Activated B cell treated with CpG ODN at 0.5 μM for 24 hours (primary cell): ENCODE results near the gene ZFP62. TPM values are rescaled to one million over a fixed set of nuclear protein-coding genes. Genes with fewer than 3 reads are reported as not detected.

Experiments used
- ATAC-seq: fragments of 200-7000 bp; cut with Tn5 transposase; one replicate; pipeline ENCODE4 v1.10.0; 2021; ENCODE audit warnings: low read depth, mild to moderate bottlenecking, moderate library complexity
- CTCF ChIA-PET: fragments of 350-600 bp; sonication (Branson Sonifier 250); formaldehyde crosslinking; loops from one replicate; lab custom pipeline; 2021; ENCODE audit warnings: antibody characterized with exemption; lab: Charles Lee
- POLR2A ChIA-PET: fragments of 350-600 bp; sonication (Branson Sonifier 250); formaldehyde crosslinking; loops from one replicate; lab custom pipeline; 2021; ENCODE audit warnings: antibody characterized with exemption; lab: Charles Lee
- DNase-seq: peaks from one replicate; pipeline ENCODE4 v3.0.0; 2022
- H3K27ac Mint-ChIP-seq: one replicate; pipeline ENCODE4 v1.8.0; 2020; ENCODE audit warnings: mixed read lengths
- H3K27me3 Mint-ChIP-seq: one replicate; pipeline ENCODE4 v1.8.0; 2021; ENCODE audit warnings: mixed read lengths
- H3K36me3 Mint-ChIP-seq: one replicate; pipeline ENCODE4 v1.8.0; 2021; ENCODE audit warnings: low read depth, mixed read lengths
- H3K4me1 Mint-ChIP-seq: one replicate; pipeline ENCODE4 v1.8.0; 2021; ENCODE audit warnings: mixed read lengths
- H3K4me3 Mint-ChIP-seq: one replicate; pipeline ENCODE4 v1.8.0; 2020; ENCODE audit warnings: mild to moderate bottlenecking, mixed read lengths
- H3K9me3 Mint-ChIP-seq: one replicate; pipeline ENCODE4 v1.8.0; 2020; ENCODE audit warnings: mixed read lengths
- CTCF ChIP-seq: fragments of 200-600 bp; IDR thresholded peaks from one replicate; pipeline ENCODE4 v1.8.0; 2022; ENCODE audit warnings: antibody characterized with exemption, mild to moderate bottlenecking
- intact Hi-C: fragments of 100-400 bp; cut with micrococcal nuclease; formaldehyde crosslinking; loops from one replicate; pipeline ENCODE4 v1.15.1; 2024
- total RNA-seq: library from RNA; stranded (reverse); gene quantifications from 2 replicates; pipeline ENCODE4 v1.2.3, GENCODE V29; 2022

ZFP62 gene
- total RNA-seq, 1 donor from 2014 or later, result 45.6 TPM

- H3K27ac Mint-ChIP-seq, result no peak overlapping the region
- ATAC-seq, result no peak
- CTCF ChIA-PET, result no interaction called here
- no peak for TF ChIP-seq CTCF
- intact Hi-C loops, result no loop called here
- H3K4me3 Mint-ChIP-seq, result no peak overlapping the region
- no peak for DNase-seq
- H3K36me3 Mint-ChIP-seq, result no peaks in the 10 kb centered on the region
- POLR2A ChIA-PET, result no interaction called here
- H3K4me1 Mint-ChIP-seq, result peaks cover 16% of the 10 kb centered on the region
- no peaks in the 10 kb centered on the region for H3K9me3 Mint-ChIP-seq
- H3K27me3 Mint-ChIP-seq, result peaks cover 2% of the 10 kb centered on the region
These were observed 11.3 kb upstream of the ZFP62 start for GRCh38 chr5:180872419-180872818.

GRCh38 chr5:180870276-180871068, 9.4 kb upstream of the ZFP62 start:
- H3K27ac Mint-ChIP-seq, result no peak overlapping the region
- H3K9me3 Mint-ChIP-seq, result no peaks in the 10 kb centered on the region
- H3K36me3 Mint-ChIP-seq, result no peaks in the 10 kb centered on the region
- intact Hi-C loops, result no loop called here
- DNase-seq (no peak), ATAC-seq (no peak)
- ChIA-PET POLR2A (interaction anchor here (0.5 kb wide), 1 partner anchor 18 kb away, joined by 5 read pairs; no protein-coding TSS in a partner anchor), CTCF (interaction anchor here (1.4 kb wide), 1 partner anchor 181 kb away, joined by 3 read pairs; no protein-coding TSS in a partner anchor)
- TF ChIP-seq CTCF, result no peak
- peaks cover 3% of the 10 kb centered on the region for H3K27me3 Mint-ChIP-seq
- peaks cover 16% of the 10 kb centered on the region for H3K4me1 Mint-ChIP-seq
- no peak overlapping the region for H3K4me3 Mint-ChIP-seq

GRCh38 chr5:180869587-180869986, 8.5 kb upstream of the ZFP62 start:
- CTCF ChIA-PET, result interaction anchor here (1.0 to 2.2 kb wide), 6 partner anchors 67 to 230 kb away, joined by 3 to 22 read pairs (median 4); partner anchors contain the start of gene MGAT1
- H3K36me3 Mint-ChIP-seq, result no peaks in the 10 kb centered on the region
- DNase-seq (no peak), ATAC-seq (no peak)
- no peak overlapping the region for H3K4me3 Mint-ChIP-seq
- peaks cover 16% of the 10 kb centered on the region for H3K4me1 Mint-ChIP-seq
- no peak overlapping the region for H3K27ac Mint-ChIP-seq
- no peaks in the 10 kb centered on the region for H3K9me3 Mint-ChIP-seq
- intact Hi-C loops, result loop anchor here (1.0 to 5.0 kb wide), 3 partner anchors 85 to 290 kb away; no protein-coding TSS in a partner anchor
- no peak for TF ChIP-seq CTCF
- POLR2A ChIA-PET, result interaction anchor here (1.1 to 1.6 kb wide), 2 partner anchors 9 to 184 kb away, joined by 3 to 7 read pairs; no protein-coding TSS in a partner anchor
- H3K27me3 Mint-ChIP-seq, result peaks cover 3% of the 10 kb centered on the region

GRCh38 chr5:180868960-180869359, 7.9 kb upstream of the ZFP62 start:
- H3K9me3 Mint-ChIP-seq, result no peaks in the 10 kb centered on the region
- intact Hi-C loops, result loop anchor here (1.0 to 5.0 kb wide), 3 partner anchors 85 to 290 kb away; no protein-coding TSS in a partner anchor
- H3K4me3 Mint-ChIP-seq, result no peak overlapping the region
- peaks cover 3% of the 10 kb centered on the region for H3K27me3 Mint-ChIP-seq
- DNase-seq, result peak; percentile 45
- peaks cover 13% of the 10 kb centered on the region for H3K4me1 Mint-ChIP-seq
- H3K27ac Mint-ChIP-seq, result no peak overlapping the region
- ATAC-seq, result peak; percentile 54
- ChIA-PET POLR2A (interaction anchor here (1.1 to 1.6 kb wide), 2 partner anchors 9 to 185 kb away, joined by 3 to 7 read pairs; no protein-coding TSS in a partner anchor), CTCF (interaction anchor here (1.0 to 2.2 kb wide), 6 partner anchors 66 to 231 kb away, joined by 3 to 22 read pairs (median 4); partner anchors contain the start of gene MGAT1)
- peak; percentile 20 for TF ChIP-seq CTCF
- no peaks in the 10 kb centered on the region for H3K36me3 Mint-ChIP-seq

- Mint-ChIP-seq H3K9me3 (no peaks in the 10 kb centered on the region), H3K27me3 (peaks cover 3% of the 10 kb centered on the region), H3K4me3 (no peak overlapping the region), H3K4me1 (peaks cover 3% of the 10 kb centered on the region), H3K36me3 (no peaks in the 10 kb centered on the region), H3K27ac (no peak overlapping the region)
- intact Hi-C loops, result loop anchor here (5.0 kb wide), 1 partner anchor 220 kb away; no protein-coding TSS in a partner anchor
- no peak for TF ChIP-seq CTCF
- CTCF ChIA-PET, result no interaction called here
- no peak for DNase-seq
- POLR2A ChIA-PET, result no interaction called here
- ATAC-seq, result no peak
These were observed 5.9 kb upstream of the ZFP62 start for GRCh38 chr5:180866985-180867384.
